ENCODE results near the gene TRIM68.

TRIM68 gene

DNA sequence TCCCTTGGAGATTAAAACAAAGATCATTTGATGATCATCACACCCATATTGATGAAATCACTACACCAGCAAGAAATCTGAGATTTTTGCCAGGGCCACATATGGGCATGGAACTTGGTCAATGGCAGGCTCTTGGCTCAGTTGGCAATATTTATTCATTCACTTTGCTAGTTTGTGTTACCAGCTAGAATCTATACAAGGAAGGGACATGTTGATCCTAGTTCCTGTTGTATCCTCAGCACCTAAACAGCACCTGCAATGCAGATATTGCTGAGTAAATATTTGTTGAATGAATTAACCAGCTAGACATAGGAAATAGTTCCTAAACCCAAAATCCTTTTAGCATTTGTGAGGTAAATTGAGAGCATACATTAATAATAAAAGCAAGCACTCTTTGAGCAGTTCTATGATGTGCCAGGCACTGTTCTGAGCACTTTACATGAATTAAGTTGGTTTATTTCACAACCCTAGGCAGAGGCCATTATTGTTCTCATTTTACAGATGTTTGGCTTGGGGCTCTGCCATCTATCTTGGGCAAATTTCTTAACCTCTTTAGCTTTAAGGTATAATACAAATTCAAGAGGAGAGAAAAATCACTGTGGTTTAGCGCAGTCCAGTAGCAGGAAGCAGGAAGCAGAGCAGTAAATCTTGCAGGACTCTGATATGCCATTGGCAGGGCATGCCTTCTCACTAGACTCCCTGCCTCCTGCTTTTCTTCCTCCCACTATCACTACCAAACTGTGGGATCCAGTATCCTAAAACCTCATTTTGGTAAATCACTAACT lies 1.6 kb downstream of the TRIM68 start:
- DNase-seq (ENCODE audit: low spot score): no peak

DNA sequence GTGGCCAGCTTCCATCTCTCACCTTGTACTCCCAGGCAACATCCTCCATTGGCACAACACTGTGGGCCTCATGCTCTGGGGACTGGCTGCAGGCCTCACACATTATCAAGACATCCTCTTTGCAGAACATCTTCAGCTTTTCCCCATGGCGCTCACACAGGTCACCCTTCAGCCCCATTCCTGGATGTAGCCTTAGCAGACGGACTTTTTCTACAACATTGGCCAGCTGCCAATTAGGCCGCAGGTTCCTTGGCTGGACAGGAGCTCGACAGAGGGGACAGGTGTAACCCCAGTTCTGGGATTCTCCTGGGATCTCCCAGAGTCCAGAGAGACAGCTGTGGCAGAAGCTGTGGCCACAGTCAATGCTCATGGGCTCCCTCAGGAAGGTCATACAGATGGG lies 3.0 kb downstream of the TRIM68 start:
- no peak for DNase-seq (ENCODE audit: low spot score)

DNA sequence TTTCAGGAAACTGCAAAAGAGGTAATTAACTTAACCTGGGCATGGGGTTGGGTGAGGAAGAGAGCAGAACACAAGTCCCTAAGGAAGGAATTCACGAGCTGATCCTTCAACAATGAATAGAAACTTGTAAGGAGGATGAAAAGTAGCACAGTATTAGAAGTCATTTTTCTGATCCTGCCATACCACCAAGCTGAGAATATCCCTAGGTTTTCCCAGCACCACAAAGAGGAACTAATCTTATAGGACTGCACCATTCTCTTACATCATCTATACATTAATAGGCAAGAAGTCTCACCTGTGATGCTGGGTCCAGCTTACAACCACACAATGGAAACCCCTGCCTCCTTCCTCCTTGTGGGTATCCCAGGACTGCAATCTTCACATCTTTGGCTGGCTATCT lies 14.3 kb downstream of the TRIM68 start, which contains the start of gene OR52I1:
TSS of gene OR52I1 (plus strand) at position 301 of the 400 bp plus-strand sequence. CDS start at position 301, 0 bp downstream.
- no peak for DNase-seq (ENCODE audit: low spot score)

DNA sequence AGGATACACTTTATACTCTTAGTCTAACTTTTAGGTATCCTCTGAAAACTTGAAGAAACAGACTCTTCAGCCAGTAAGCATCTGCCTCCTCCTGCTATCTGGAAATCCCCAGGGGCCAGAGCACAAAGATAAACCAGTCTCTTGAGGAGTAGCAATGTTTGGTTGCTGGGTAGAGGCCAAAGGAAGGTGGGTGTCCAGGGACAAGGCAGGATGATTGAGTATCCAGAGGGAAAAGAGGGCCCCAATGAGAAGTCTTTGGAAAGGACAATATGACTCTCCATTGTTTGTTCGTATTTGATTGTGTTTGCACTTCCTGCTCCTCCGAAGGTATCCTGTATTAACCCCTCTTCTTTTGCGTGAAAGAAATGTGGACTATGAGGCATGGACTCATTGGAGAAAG lies 19.0 kb downstream of the TRIM68 start:
- DNase-seq (ENCODE audit: low spot score): no peak

DNA sequence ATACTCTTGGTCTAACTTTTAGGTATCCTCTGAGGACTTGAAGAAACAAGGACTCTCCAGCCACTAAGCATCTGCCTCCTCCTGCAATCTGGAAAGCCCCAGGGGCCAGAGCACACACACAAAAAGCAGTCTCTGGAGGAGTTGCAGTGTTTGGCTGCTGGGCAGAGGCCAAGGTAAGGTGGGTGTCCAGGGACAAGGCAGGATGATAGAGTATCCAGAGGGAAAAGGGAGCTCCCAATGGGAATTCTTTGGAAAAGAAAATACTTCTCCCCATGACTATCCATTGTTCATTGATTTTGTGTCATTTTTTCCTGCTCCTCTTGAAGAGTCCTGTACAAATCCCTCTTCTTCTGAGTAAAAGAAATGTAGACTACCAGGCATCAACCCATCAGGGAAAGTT lies 26.6 kb downstream of the TRIM68 start, which contains the start of gene OR52I2:
TSS of gene OR52I2 (plus strand) at position 301 of the 400 bp plus-strand sequence.
- no peak for DNase-seq (ENCODE audit: low spot score)

DNA sequence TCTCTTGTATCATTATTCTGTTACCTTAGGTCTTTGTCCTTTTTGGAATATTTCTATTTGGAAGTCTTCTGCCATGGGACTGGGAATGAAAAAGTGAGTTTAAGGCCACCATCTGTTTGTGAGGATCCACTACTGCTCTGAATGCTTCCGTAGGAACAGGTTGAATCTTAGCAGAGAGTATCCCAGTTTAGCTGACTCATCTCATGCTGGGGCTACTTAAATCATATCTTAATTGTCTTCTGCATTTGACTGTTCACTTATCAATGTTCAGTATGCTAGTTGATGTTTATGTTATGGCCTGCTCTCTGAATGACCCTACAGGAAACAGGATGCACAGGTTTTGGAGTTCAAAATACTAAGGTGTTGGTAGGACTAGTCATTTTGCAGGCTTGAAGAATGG lies 27.9 kb downstream of the TRIM68 start:
- no peak for DNase-seq (ENCODE audit: low spot score)

DNA sequence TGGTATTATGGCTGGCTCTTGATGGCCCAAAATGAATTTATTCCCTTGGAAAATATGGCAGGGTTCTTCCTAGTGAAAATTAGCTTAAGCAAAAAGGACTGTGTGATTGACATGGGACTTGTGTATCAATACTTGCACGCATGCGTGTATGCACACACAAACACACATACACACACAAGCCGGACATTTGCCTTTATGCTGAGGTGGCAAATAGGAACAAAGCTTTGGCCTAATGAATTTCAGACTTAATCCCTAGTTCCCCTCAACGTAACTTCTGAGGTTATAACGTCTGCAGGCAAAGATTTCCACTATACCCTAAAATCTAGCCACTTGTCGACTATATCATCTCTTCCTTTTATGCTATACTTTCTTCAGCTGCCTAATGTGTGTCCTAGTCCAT lies 29.4 kb downstream of the TRIM68 start:
- no peak for DNase-seq (ENCODE audit: low spot score)

DNA sequence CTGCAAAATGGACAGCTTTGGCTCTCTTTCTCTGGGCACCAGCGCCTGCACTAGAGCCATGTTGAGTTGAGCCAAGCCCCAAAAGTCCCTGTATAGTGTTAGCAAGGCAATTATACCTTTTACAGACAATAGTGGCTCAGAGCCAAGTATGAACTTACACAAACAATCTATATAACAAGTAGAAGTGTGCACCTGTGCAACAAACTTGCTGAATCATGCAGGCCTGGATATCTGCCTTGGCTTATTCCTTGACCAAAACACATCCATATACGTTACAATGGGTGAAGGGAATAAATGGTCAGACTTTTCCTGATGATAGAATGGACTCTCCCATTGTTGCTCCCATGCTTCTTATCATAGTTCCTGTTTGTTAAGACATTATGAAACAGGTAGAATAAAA lies 30.3 kb downstream of the TRIM68 start:
- no peak for DNase-seq (ENCODE audit: low spot score)

DNA sequence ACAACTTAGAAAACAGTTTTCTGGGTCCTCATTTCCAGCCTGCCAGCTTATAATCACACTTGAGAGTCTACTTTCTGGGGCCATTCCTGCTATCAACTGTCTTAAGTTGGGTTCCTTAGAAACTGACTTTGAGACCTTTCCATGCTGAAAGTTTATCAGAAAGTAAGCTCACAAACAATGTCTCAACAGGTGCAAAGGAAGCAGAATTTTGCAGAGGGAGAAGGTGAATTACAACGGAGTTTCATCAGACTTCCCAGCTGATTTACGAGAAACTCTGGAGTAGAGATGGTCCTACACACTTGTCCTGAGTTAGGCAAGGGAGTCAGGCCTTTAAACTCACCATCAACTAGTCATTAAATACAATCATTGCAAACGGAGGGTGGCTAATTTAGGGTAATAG lies 31.2 kb downstream of the TRIM68 start:
- DNase-seq (ENCODE audit: low spot score): no peak

DNA sequence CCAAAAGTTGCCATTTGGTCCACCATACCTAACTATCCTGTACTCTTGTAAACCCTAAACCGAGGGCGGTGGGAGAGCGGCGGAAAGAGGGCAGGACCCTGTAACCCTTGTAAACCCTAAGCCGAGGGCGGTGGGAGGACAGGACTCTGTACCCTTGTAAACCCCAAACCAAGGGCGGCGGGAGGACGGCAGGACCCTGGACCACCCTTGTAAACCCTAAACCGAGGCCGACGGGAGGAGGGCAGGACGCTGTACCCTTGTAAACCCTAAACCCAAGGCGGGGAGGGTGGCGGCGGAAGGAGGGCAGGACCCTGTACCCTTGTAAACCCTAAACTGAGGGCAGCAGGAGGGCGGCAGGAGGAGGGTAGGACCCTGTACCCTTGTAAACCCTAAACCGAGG lies 39.0 kb downstream of the TRIM68 start:
- DNase-seq (ENCODE audit: low spot score): no peak

DNA sequence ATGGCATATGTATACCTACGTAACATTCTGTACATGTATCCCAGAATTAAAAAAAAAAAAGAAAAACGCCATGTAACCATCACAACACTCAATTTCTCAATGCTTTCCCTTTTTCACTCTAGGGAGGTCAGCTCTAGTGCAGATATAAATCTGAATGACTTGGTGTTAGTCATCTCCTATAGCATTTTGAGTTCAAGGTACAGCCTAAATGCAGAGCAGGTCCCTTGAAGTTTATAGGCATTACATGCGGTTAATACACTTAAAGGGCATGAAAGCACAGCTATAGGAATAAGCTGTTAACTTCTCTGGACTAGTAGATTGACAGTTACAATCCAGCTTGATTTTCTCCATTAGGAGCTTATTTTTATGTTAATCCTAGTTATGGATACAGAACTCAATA lies 42.7 kb downstream of the TRIM68 start:
- no peak for DNase-seq (ENCODE audit: low spot score)

DNA sequence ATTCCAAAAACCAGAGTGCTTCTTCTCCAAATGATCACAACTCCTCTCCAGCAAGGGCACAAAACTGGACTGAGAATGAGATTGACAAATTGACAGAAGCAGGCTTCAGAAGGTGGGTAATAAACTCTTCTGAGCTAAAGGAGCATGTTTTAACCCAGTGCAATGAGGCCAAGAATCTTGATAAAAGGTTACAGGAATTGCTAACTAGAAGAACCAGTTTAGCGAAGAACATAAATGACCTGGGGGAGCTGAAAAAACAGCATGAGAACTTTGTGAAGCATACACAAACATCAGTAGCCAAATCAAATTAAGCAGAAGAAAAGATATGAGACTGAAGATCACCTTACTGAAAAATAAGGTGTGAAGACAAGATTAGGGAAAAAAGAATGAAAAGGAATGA lies 47.6 kb downstream of the TRIM68 start:
- DNase-seq (ENCODE audit: low spot score): no peak

DNA sequence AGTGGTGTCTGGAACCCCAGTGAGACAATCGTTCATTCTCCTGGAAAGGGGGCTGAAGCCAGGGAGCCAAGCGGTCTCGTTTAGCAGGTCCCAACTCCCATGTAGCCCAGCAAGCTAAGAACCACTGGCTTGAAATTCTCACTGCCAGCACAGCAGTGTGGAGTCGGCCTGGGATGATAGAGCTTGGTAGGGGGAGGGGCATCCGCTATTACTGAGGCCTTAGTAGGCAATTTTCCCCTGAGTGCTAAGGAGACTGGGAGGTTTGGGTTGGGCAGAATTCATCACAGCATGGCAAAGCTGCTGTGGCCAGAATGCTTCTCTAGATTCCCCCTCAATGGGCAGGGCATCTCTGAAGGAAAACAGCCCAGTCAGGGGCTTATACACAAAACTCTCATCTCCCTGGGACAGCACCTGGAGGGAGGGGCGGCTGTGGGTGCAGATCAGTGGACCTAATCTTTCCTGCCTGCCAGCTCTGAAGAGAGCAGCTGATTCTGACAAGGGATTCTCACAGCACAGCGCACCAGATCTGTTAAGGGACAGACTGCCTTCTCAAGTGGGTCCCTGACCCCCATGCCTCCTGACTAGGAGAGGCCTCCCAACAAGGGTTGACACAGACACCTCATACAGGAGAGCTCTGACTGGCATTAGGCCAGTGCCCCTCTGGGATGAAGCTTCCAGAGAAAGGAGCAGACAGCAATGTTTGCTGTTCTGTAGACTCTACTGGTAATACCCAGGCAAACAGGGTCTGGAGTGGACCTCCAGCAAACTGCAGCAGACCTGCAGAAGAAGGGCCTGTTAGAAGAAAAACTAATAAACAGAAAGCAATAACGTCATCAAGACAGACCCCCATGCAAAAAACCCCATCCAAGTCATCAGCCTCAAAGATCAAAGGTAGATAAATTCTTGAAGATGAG lies 48.2 kb downstream of the TRIM68 start:
- no peak for DNase-seq (ENCODE audit: low spot score)

DNA sequence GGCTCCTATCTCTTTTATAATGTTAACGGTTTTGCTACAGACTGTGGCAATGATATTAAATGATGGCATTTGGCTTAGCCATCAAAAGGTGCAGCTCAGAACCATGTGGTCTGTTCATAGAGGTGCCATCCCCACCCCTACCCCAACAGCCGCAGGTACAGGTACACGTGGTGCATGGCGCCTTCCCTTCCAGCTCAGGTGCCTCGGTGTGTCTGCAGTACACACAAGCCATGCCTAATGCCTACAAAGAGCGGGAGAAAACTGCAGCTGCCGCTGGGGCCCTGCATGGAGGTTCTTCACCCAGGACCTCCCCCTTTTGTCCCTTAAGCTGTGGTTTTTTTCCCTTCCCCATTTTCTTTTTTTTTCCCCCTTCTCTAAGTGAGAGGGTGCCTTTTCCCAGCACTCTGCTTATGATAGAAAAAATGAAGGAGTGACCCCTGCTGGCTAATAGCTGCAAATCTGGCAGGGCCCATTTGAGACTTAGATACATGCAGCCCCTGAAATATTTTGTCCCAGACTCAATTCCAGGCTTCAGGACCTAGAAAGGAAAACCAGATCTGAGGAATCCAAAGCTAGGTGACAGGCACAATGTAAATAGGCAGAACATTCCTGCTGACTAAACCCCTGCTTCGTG lies 56.6 kb downstream of the TRIM68 start:
- DNase-seq (ENCODE audit: low spot score): no peak
